AG10803 (cell line): Measurements from ENCODE around the gene CRYBA4.

Source experiments
- DNase-seq: peaks from one replicate; pipeline ENCODE4 v3.0.0; 2010; ENCODE audit warnings: low read depth
- H3K4me3 ChIP-seq: 2 replicates; pipeline ENCODE4 v1.5.1; 2011; ENCODE audit warnings: mild to moderate bottlenecking, low read length, control low read depth
- CTCF ChIP-seq: conservative IDR thresholded peaks from 2 replicates; pipeline ENCODE4 v1.5.1; 2011; ENCODE audit warnings: mild to moderate bottlenecking, low read length, control low read depth, inconsistent platforms

Gene CRYBA4

DNA sequence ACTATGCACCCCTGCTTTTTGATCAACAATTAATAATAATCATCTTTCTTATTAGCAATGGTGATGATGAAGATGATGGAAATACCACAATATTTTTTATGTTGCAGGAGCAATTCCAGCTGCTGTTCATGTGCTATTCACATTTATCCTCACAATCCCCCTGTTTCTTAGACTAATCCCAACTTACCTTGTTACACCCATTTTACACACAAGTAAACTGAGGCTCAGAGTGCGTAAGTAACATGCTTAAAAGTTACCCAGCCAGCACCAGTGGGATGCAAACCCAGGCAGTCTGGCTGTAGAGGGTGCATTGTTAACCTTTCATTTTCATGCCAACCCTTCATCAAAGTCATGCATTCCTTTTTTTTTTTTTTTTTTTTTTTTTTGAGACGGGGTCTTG, 1.6 kb upstream of the CRYBA4 start:
- no peak for DNase-seq
- H3K4me3 ChIP-seq, result no peak overlapping the region
- TF ChIP-seq CTCF, result no peak

- DNase-seq, result no peak
- no peak overlapping the region for H3K4me3 ChIP-seq
- TF ChIP-seq CTCF, result no peak
Observed at GRCh38 chr22:26623984-26624383, 2.2 kb downstream of the CRYBA4 start.

DNA sequence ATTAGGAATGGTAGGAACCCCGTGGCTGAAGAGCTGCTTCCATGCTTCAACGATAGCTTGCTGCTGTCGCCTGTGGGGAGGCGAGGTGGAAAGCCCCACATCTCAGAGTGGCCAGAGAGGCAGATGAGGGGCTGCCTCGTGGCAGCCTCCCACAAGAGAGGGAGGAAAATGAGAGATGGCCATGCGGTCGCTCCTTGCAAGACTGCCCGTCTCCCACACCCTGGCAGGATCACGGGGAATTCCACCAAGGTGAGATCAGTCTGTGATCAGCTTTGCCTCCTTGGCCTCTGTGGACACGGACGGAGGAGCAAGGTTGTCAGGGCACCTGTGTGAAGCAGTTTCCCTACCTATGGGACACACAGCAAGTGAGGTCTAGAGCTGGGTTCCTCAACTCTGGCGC, 3.0 kb downstream of the CRYBA4 start:
- DNase-seq, result no peak
- no peak for TF ChIP-seq CTCF
- no peak overlapping the region for H3K4me3 ChIP-seq

- TF ChIP-seq CTCF, result no peak
- no peak for DNase-seq
- H3K4me3 ChIP-seq, result no peak overlapping the region
Observed at GRCh38 chr22:26629988-26630761, 8.4 kb downstream of the CRYBA4 start.

DNA sequence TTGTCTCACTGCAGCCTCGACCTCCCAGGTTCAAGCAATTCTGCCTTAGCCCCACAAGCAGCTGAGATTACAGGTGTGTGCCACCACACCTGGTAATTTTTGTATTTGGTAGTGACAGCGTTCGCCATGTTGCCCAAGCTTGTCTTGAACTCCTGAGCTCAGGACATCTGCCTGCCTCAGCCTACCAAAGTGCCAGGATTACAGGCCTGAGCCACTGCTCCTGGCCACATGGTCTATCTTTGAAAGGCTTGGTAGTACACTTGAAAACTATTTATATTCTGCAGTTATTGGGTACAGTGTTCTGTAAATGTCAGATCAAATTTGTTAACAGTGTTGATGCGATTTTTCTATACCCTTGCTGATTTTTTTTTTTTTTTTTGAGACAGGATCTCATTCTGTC, 9.5 kb downstream of the CRYBA4 start:
- H3K4me3 ChIP-seq, result no peak overlapping the region
- DNase-seq, result no peak
- no peak for TF ChIP-seq CTCF

- TF ChIP-seq CTCF, result no peak
- H3K4me3 ChIP-seq, result no peak overlapping the region
- DNase-seq, result no peak
Observed at GRCh38 chr22:26632422-26633155, 10.8 kb downstream of the CRYBA4 start.

- H3K4me3 ChIP-seq, result no peak overlapping the region
- DNase-seq, result no peak
- no peak for TF ChIP-seq CTCF
Observed at GRCh38 chr22:26634189-26634588, 12.4 kb downstream of the CRYBA4 start.
